Trophoblast cell (in vitro differentiated cells and primary cell): ENCODE results near the gene STK36.

Experiments used
- DNase-seq, 2 donors: peaks; one replicate each; pipeline ENCODE4 v3.0.0-alpha.2; 2016
- H2AFZ ChIP-seq: 2 replicates; pipeline ENCODE4 v1.6.1; 2013; ENCODE audit warnings: low read length, moderate library complexity, mild to moderate bottlenecking; ENCODE audit not compliant: insufficient read depth, poor library complexity
- H2AK5ac ChIP-seq: 2 replicates; pipeline ENCODE4 v1.6.1; 2013; ENCODE audit warnings: mild to moderate bottlenecking, low read length
- H2BK120ac ChIP-seq: 2 replicates; pipeline ENCODE4 v1.6.1; 2013; ENCODE audit warnings: low read length, mild to moderate bottlenecking, moderate library complexity; ENCODE audit not compliant: insufficient read depth, poor library complexity
- H2BK12ac ChIP-seq: 2 replicates; pipeline ENCODE4 v1.6.1; 2013; ENCODE audit warnings: mild to moderate bottlenecking, low read length, moderate library complexity
- H2BK5ac ChIP-seq: 2 replicates; pipeline ENCODE4 v1.6.1; 2013; ENCODE audit warnings: low read length, low read depth, moderate library complexity, mild to moderate bottlenecking; ENCODE audit not compliant: poor library complexity
- H3K14ac ChIP-seq: 2 replicates; pipeline ENCODE4 v1.6.1; 2013; ENCODE audit warnings: mild to moderate bottlenecking, low read length
- H3K18ac ChIP-seq: 2 replicates; pipeline ENCODE4 v1.6.1; 2013; ENCODE audit warnings: mild to moderate bottlenecking, low read length
- H3K23ac ChIP-seq: 2 replicates; pipeline ENCODE4 v1.6.1; 2013; ENCODE audit warnings: low read length
- H3K27ac ChIP-seq: 2 replicates; pipeline ENCODE4 v1.5.1; 2013; ENCODE audit warnings: low read depth, mild to moderate bottlenecking, inconsistent platforms, low read length, moderate library complexity
- H3K27me3 ChIP-seq: 2 replicates; pipeline ENCODE4 v1.6.1; 2013; ENCODE audit warnings: inconsistent platforms, mild to moderate bottlenecking, low read length, moderate library complexity; ENCODE audit not compliant: insufficient read depth
- H3K36me3 ChIP-seq, 2 experiments: 1 replicate in 1 of 2; 2 replicates in 1 of 2; pipeline ENCODE4 v1.6.1; 2013; ENCODE audit warnings: low read length in 2 of 2, mild to moderate bottlenecking in 2 of 2, moderate library complexity in 1 of 2; ENCODE audit not compliant: insufficient read depth in 2 of 2, control insufficient read depth in 1 of 2
- H3K4ac ChIP-seq: 2 replicates; pipeline ENCODE4 v1.6.1; 2013; ENCODE audit warnings: low read depth, mild to moderate bottlenecking, low read length, moderate library complexity
- H3K4me1 ChIP-seq, 2 experiments: 1 replicate in 1 of 2; 2 replicates in 1 of 2; pipeline ENCODE4 v1.6.1; 2013; ENCODE audit warnings: low read length in 2 of 2, mild to moderate bottlenecking in 2 of 2, moderate library complexity in 1 of 2; ENCODE audit not compliant: insufficient read depth in 2 of 2, control insufficient read depth in 1 of 2
- H3K4me2 ChIP-seq: 2 replicates; pipeline ENCODE4 v1.6.1; 2013; ENCODE audit warnings: inconsistent platforms, mild to moderate bottlenecking, low read length, moderate library complexity
- H3K4me3 ChIP-seq: 2 replicates; pipeline ENCODE4 v1.5.1; 2013; ENCODE audit warnings: mild to moderate bottlenecking, low read depth, low read length, inconsistent platforms
- H3K79me1 ChIP-seq: one replicate; pipeline ENCODE4 v1.6.1; 2013; ENCODE audit warnings: low read length
- H3K79me2 ChIP-seq: 2 replicates; pipeline ENCODE4 v1.6.1; 2013; ENCODE audit warnings: low read length, mild to moderate bottlenecking; ENCODE audit not compliant: control insufficient read depth, insufficient read depth, poor library complexity
- H3K9ac ChIP-seq: 2 replicates; pipeline ENCODE4 v1.6.1; 2013; ENCODE audit warnings: mild to moderate bottlenecking, low read length
- H3K9me3 ChIP-seq: 2 replicates; pipeline ENCODE4 v1.6.1; 2013; ENCODE audit warnings: low read depth, mild to moderate bottlenecking, control low read depth, inconsistent platforms, low read length; ENCODE audit not compliant: insufficient read depth
- H4K12ac ChIP-seq: 2 replicates; pipeline ENCODE4 v1.6.1; 2013; ENCODE audit warnings: low read depth, mild to moderate bottlenecking, low read length, moderate library complexity
- H4K8ac ChIP-seq: 2 replicates; pipeline ENCODE4 v1.6.1; 2013; ENCODE audit warnings: low read depth, mild to moderate bottlenecking, low read length, moderate library complexity
- H4K91ac ChIP-seq: one replicate; pipeline ENCODE4 v1.6.1; 2013; ENCODE audit warnings: low read depth, mild to moderate bottlenecking, low read length, moderate library complexity
- WGBS: extraction: QIAGEN DNeasy Blood & Tissue Kit; methylation state at CpG from one replicate; pipeline ENCODE4 v1.1.7; 2013; ENCODE audit warnings: missing lambda C conversion rate; ENCODE audit not compliant: insufficient read length, insufficient coverage; ENCODE audit errors: extremely low coverage; 5-methylcytosine and 5-hydroxymethylcytosine counted together

The STK36 gene

GRCh38 chr2:218721934-218722333 lies 50.0 kb downstream of the STK36 start:
- Histone ChIP-seq H3K27me3 (no peaks in the 10 kb centered on the region), H2BK12ac (no peak overlapping the region), H3K79me2 (no peaks in the 10 kb centered on the region), H4K8ac (no peak overlapping the region), H2BK5ac (no peak overlapping the region), H3K4me3 (no peak overlapping the region), H4K12ac (no peak overlapping the region), H3K4me1 (peaks cover 0 to 2% of the 10 kb centered on the region in 2 experiments), H3K18ac (no peak overlapping the region), H3K79me1 (no peaks in the 10 kb centered on the region), H2AFZ (no peak overlapping the region), H3K27ac (no peak overlapping the region), H2AK5ac (no peak overlapping the region), H3K4ac (no peak overlapping the region), H3K14ac (no peak overlapping the region), H3K9ac (no peak overlapping the region), H3K23ac (no peak overlapping the region), H3K9me3 (no peaks in the 10 kb centered on the region), H4K91ac (no peak overlapping the region), H2BK120ac (no peak overlapping the region), H3K36me3 (peaks cover 2 to 4% of the 10 kb centered on the region in 2 experiments), H3K4me2 (no peak overlapping the region)
- no peak for DNase-seq
- no CpG with 5 or more reads among the region's 2 CpGs for WGBS

GRCh38 chr2:218722419-218722818 lies 50.5 kb downstream of the STK36 start:
- no peak overlapping the region for H3K18ac ChIP-seq
- no peak overlapping the region for H2BK12ac ChIP-seq
- peak overlapping the region; percentile 32 for H3K27ac ChIP-seq
- H3K9ac ChIP-seq: no peak overlapping the region
- H3K27me3 ChIP-seq: no peaks in the 10 kb centered on the region
- no peak overlapping the region for H4K12ac ChIP-seq
- no peak overlapping the region for H2BK5ac ChIP-seq
- H3K4me3 ChIP-seq: no peak overlapping the region
- H3K4me1 ChIP-seq: peaks cover 0 to 2% of the 10 kb centered on the region in 2 experiments
- H3K4ac ChIP-seq: no peak overlapping the region
- H3K9me3 ChIP-seq: no peaks in the 10 kb centered on the region
- no peak overlapping the region for H2AK5ac ChIP-seq
- no peak overlapping the region for H4K91ac ChIP-seq
- no peak overlapping the region for H2BK120ac ChIP-seq
- H2AFZ ChIP-seq: no peak overlapping the region
- no peak overlapping the region for H3K4me2 ChIP-seq
- no peak overlapping the region for H4K8ac ChIP-seq
- H3K79me1 ChIP-seq: no peaks in the 10 kb centered on the region
- no peaks in the 10 kb centered on the region for H3K79me2 ChIP-seq
- peaks cover 0 to 4% of the 10 kb centered on the region in 2 experiments for H3K36me3 ChIP-seq
- no peak overlapping the region for H3K23ac ChIP-seq
- no CpG with 5 or more reads among the region's 1 CpG for WGBS
- DNase-seq: no peak
- no peak overlapping the region for H3K14ac ChIP-seq

GRCh38 chr2:218722876-218723785 lies 51.2 kb downstream of the STK36 start:
- H3K4me1 ChIP-seq: peaks cover 0 to 2% of the 10 kb centered on the region in 2 experiments
- H4K91ac ChIP-seq: no peak overlapping the region
- no peak overlapping the region for H4K12ac ChIP-seq
- no peak overlapping the region for H3K18ac ChIP-seq
- no peak overlapping the region for H3K14ac ChIP-seq
- no peak overlapping the region for H2AK5ac ChIP-seq
- no peak overlapping the region for H2BK12ac ChIP-seq
- H2AFZ ChIP-seq: no peak overlapping the region
- no peak for DNase-seq
- no peaks in the 10 kb centered on the region for H3K9me3 ChIP-seq
- no peak overlapping the region for H3K9ac ChIP-seq
- peaks cover 0 to 4% of the 10 kb centered on the region in 2 experiments for H3K36me3 ChIP-seq
- H3K4me3 ChIP-seq: no peak overlapping the region
- H4K8ac ChIP-seq: no peak overlapping the region
- H3K27me3 ChIP-seq: no peaks in the 10 kb centered on the region
- peak overlapping the region; percentile 9 for H3K4ac ChIP-seq
- no peak overlapping the region for H3K23ac ChIP-seq
- no CpG with 5 or more reads among the region's 1 CpG for WGBS
- no peak overlapping the region for H2BK5ac ChIP-seq
- peak overlapping the region; percentile 32 for H3K27ac ChIP-seq
- H3K79me1 ChIP-seq: no peaks in the 10 kb centered on the region
- no peak overlapping the region for H2BK120ac ChIP-seq
- no peak overlapping the region for H3K4me2 ChIP-seq
- no peaks in the 10 kb centered on the region for H3K79me2 ChIP-seq

GRCh38 chr2:218726004-218726574 lies 54.2 kb downstream of the STK36 start:
- H3K27ac ChIP-seq: no peak overlapping the region
- H3K23ac ChIP-seq: no peak overlapping the region
- H3K79me1 ChIP-seq: no peaks in the 10 kb centered on the region
- H3K4me1 ChIP-seq: peaks cover 0 to 2% of the 10 kb centered on the region in 2 experiments
- H3K79me2 ChIP-seq: no peaks in the 10 kb centered on the region
- H2AFZ ChIP-seq: no peak overlapping the region
- no CpG with 5 or more reads among the region's 6 CpGs for WGBS
- no peak overlapping the region for H3K4me3 ChIP-seq
- H3K4me2 ChIP-seq: no peak overlapping the region
- H2AK5ac ChIP-seq: no peak overlapping the region
- H3K27me3 ChIP-seq: no peaks in the 10 kb centered on the region
- H2BK120ac ChIP-seq: no peak overlapping the region
- no peak overlapping the region for H3K4ac ChIP-seq
- H3K18ac ChIP-seq: no peak overlapping the region
- peaks cover 2 to 6% of the 10 kb centered on the region in 2 experiments for H3K36me3 ChIP-seq
- H3K9me3 ChIP-seq: no peaks in the 10 kb centered on the region
- no peak overlapping the region for H4K91ac ChIP-seq
- no peak overlapping the region for H2BK5ac ChIP-seq
- no peak overlapping the region for H4K8ac ChIP-seq
- H3K14ac ChIP-seq: no peak overlapping the region
- no peak for DNase-seq
- no peak overlapping the region for H2BK12ac ChIP-seq
- H3K9ac ChIP-seq: no peak overlapping the region
- H4K12ac ChIP-seq: no peak overlapping the region
